HG02981 (cell line): ENCODE results near the gene ITPKB.

Source experiments
- ATAC-seq: cut with Tn5 transposase; IDR thresholded peaks from one replicate; pipeline ENCODE4 v1.9.1; 2021; ENCODE audit warnings: mild to moderate bottlenecking, moderate library complexity; ENCODE audit not compliant: unreplicated experiment

ITPKB gene

GRCh38 chr1:226687426-226687825, 51.7 kb downstream of the ITPKB start:
- ATAC-seq: no peak

- ATAC-seq: no peak
These were observed 52.3 kb downstream of the ITPKB start for GRCh38 chr1:226686440-226687425.

GRCh38 chr1:226685196-226685820, 53.8 kb downstream of the ITPKB start:
- ATAC-seq: no peak

- ATAC-seq: no peak
These were observed 55.1 kb downstream of the ITPKB start for GRCh38 chr1:226684026-226684425.

GRCh38 chr1:226682871-226683814, 55.9 kb downstream of the ITPKB start:
- ATAC-seq: no peak

- no peak for ATAC-seq
These were observed 57.2 kb downstream of the ITPKB start for GRCh38 chr1:226681652-226682493.

GRCh38 chr1:226680653-226681052, 58.4 kb downstream of the ITPKB start:
- ATAC-seq: no peak

GRCh38 chr1:226679853-226680516, 59.1 kb downstream of the ITPKB start:
- no peak for ATAC-seq

- no peak for ATAC-seq
These were observed 59.8 kb downstream of the ITPKB start for GRCh38 chr1:226679262-226679661.

GRCh38 chr1:226678701-226679100, 60.4 kb downstream of the ITPKB start:
- ATAC-seq: no peak

- ATAC-seq: no peak
These were observed 60.8 kb downstream of the ITPKB start for GRCh38 chr1:226678251-226678650.

- ATAC-seq: peak; percentile 33
These were observed 61.8 kb downstream of the ITPKB start for GRCh38 chr1:226677027-226678020.

GRCh38 chr1:226676381-226676780, 62.7 kb downstream of the ITPKB start:
- no peak for ATAC-seq

GRCh38 chr1:226675715-226676357, 63.2 kb downstream of the ITPKB start:
- ATAC-seq: no peak

GRCh38 chr1:226674892-226675714, 64.0 kb downstream of the ITPKB start:
- peak; percentile 73 for ATAC-seq

- ATAC-seq: no peak
These were observed 66.7 kb downstream of the ITPKB start for GRCh38 chr1:226672339-226672762.

GRCh38 chr1:226671277-226671676, 67.8 kb downstream of the ITPKB start:
- ATAC-seq: no peak
